NCI-H2196 (cell line): ENCODE results near the gene GRIA1.

Source experiments
- DNase-seq: peaks from one replicate; lab custom pipeline; 2025; ENCODE audit not compliant: unreplicated experiment; lab: John Stamatoyannopoulos, UW

GRIA1 gene

DNA sequence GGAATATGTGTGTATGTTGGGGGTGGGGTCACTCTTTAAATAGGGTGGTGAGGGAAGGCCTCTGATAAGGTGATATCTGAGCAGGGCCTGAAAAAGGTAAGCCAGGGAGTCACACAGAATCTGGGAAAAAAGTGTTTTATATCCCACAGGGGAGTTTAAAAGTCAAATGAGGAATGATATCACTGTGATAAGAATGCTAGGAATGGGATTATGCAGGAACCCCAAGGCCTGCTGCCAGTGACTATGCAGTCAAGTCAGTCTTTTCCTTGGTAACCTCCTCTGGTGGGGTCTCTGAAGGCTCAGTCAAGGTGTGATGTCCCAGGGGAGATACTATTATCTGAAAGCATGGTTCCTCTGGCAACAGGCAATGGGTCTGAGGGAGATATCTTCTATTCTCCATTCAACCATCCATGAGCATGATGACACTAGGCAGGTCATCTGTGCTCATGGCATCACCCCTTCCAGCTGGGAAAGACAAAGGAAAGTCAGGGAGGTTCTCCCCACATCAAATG, 53.5 kb downstream of the GRIA1 start:
- DNase-seq, result no peak

DNA sequence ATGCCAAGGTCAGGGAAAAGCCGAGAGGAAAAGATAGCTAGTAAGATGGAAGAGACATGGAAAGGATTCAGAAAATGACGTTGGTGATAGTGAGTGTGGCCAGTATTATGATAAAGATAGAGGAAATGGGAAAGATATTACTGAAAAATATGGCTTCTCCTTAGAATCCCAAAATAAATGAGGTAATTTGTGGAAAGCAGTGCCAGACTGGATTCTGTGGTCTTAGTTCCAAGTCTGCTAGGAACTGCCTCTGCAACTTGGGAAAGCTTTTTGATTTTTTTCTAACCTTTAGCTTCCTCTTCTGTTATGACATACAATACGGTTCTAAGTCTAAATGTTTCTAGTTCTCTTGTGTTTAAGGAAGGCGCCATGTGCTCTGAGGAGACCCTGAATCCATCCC, 54.2 kb downstream of the GRIA1 start:
- no peak for DNase-seq

- no peak for DNase-seq
These were observed 56.1 kb downstream of the GRIA1 start for GRCh38 chr5:153546566-153546965.

- DNase-seq, result no peak
These were observed 61.1 kb downstream of the GRIA1 start for GRCh38 chr5:153551537-153552079.

GRCh38 chr5:153552886-153553285, 62.4 kb downstream of the GRIA1 start:
- DNase-seq, result no peak

- no peak for DNase-seq
These were observed 65.1 kb downstream of the GRIA1 start for GRCh38 chr5:153555420-153556114.

DNA sequence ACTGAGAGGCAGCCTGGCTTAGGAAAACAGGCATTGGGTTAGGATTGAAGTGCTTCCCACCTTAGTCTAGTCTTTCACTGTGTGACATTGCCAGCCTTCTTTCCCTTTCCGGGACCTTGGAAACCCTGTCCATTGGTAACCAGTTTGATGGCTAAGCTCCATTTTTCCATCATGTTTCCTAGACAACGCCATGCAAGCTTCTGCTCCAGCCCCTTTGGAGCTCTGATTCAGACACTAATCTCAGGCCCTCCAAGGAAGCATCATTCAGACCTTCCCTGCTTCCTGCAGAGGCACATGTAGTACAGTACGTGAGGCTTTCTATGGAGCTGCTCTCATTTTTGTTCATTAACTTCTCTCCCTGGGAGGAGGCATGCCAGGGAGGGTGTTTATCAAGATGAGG, 68.5 kb downstream of the GRIA1 start:
- no peak for DNase-seq

DNA sequence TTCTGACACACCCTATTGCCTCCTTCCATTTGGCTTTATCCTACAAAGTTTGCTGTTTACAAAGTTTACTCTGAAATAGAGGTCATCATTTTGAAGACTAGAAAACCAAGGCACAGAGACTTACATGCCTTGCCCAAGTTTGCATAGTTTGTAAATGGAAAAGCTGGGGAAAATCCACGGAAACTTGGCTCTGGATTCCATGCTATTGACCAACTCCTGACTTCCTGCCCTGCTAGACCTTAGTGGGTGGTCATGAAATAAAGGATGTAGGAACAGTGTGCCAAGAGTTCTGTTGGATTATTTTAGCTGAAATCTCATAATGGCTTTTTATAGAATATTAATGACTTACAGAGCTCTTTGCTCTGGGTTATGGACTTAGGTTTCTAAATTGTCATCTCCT, 69.5 kb downstream of the GRIA1 start:
- no peak for DNase-seq

DNA sequence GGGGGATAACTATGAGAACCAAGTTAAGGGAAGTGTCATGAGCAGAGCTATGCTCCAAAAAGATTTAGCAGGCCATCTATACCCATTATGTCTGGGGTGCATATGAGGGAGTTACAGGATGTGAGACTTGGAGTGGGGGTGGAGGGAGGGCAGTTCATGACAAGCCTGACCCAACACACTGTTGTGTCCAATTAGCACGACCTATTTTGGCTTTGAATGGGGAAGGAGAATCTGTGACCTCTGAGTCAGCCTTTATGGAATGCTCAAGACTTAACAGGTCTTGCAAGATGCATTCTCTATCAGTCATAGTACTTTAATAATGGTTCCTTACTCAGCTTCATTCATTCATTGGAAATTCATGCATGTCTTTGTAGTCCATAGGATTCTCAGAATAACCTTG, 71.7 kb downstream of the GRIA1 start:
- DNase-seq, result no peak

- DNase-seq, result no peak
These were observed 75.4 kb downstream of the GRIA1 start for GRCh38 chr5:153565822-153566221.

- no peak for DNase-seq
These were observed 78.6 kb downstream of the GRIA1 start for GRCh38 chr5:153569036-153569435.

DNA sequence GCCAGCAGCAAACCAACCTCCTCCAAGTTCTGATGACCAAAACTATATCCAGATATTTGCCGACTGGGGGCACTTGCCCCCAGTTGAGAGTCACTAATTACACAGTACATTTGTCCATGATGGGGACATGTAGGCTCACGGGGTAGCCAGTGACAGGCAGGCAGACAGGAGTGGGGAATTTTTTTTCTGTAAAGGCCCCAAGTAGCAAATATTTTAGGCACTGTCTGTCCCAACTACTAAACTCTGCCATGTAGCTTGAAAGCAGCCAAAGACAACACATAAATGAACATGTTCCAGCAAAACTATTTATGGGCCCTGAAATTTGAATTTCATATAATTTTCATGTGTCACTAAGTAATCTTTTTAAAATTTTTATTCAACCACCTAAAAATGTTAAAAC, 80.7 kb downstream of the GRIA1 start:
- no peak for DNase-seq

DNA sequence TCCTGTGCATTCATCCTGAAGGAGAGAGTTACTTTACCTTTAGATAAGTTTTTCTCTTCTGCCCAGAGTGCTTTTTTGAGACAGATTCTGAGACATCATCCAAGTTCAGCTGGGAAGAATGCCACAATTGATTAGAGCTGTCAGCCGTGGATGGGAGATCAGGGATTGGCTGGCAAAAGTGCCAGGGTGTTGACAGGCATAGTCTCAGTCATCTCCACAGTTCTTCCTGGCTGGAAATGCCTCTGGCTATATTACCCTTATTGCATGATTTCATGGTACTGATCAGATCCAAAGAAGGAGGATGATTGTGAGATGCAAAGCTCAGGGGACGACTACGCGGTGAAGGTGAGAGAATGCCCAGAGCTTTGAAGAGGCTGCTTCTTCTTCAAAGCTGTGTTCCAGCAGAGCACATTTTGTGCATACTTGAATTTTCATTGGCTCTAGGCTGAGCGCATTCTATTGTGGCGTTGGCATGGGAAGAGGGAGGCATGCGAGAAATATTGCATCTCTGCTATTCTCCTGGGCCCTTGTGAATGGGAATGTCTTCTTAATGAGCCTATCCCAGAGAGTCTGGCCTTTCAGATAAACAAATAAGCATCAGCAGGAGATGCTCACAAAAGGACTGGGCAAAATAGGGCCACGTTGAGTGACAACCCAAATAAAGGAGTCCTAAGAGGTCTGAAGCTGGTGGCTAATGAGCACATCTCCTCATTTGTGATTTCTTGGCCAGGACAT, 82.1 kb downstream of the GRIA1 start:
- DNase-seq, result no peak

GRCh38 chr5:153573326-153574033, 83.0 kb downstream of the GRIA1 start:
- DNase-seq, result no peak

DNA sequence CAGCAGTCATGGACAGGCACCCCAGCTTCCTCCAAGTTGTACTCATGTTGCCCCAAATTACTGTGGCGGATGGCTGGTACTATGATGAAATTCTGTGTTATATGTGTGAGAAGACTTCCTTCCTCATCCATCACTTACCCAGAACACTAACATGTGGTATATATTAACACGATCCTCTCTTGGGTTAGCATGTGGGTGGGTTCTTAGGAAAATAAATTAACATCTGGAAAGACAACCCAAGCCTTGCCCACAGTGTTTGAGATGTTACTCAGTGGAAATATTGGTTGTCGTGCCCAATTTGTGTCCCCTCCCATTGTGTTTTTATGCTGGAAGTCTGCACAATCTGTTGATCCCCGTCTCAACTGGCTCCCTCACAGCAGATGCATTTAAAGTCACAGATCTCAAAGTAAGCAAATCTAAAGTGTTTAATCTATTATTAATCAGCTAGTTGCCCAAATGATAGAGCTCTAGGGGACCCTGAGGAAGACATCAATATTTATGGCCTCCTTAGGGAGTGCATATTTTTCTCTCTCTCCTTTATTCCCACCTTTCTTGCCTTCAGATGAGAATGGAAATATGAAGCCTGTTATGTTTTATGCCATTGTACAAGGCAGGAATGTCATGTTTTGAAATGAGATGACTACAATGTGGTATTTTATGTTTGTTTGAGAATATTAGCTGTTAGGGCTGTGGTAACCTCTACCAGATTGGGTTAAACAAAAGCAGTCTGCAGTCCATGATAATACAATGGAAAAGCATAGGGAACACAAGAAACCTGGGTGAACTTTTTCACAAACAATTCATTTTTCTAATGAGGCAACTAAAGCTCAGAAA, 93.9 kb downstream of the GRIA1 start:
- DNase-seq, result no peak

GRCh38 chr5:153584960-153585359, 94.5 kb downstream of the GRIA1 start:
- DNase-seq, result no peak

DNA sequence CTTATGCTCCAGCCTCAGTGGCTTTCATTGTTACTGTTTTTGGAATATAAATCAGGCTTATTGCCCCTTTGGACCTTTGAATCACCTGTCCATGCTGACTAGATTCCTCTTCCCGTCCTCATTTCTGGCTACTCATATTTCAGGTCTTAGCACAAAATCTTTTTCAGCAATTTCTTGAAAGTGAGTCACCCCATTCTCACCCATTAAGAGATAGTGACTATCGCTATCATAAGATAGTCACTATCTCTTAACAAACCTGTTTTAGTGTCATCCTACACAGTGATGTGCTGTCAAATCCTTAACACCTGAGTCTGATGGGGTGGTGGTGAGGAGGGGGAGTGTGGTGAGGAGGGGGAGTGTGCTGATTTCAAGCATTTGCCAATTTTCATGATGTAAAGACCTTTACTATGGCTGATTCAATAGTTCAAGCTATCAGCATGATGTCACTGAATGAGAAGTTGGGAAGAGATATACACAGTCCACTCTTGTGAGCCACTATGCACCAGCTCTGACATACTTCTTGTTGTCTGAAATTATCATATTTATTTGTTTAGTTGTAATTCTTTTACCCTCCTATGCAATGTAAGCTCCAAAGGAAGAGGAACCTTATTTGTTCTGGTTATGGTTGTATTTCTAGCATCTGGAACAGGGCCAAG, 95.3 kb downstream of the GRIA1 start:
- DNase-seq, result no peak

DNA sequence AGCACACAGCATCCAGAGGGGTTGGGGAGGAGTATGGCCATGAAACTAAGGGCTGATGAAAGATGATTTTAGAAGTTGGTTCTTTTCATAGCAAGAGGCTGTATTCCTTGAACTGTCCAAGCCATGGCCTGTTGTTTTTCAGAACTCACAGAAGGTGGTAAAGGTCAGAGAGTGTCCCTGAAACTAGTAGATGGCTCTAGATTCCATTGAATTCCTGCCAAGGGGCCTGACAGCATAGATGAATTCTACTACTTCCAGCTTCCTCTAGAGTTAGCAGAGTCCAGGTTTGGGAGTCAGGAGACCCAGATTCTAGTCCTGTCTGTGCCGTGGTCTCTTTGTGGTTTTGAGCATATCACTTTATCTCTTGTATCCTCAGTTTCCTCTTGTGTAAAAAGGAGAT, 101.6 kb downstream of the GRIA1 start:
- DNase-seq, result no peak

DNA sequence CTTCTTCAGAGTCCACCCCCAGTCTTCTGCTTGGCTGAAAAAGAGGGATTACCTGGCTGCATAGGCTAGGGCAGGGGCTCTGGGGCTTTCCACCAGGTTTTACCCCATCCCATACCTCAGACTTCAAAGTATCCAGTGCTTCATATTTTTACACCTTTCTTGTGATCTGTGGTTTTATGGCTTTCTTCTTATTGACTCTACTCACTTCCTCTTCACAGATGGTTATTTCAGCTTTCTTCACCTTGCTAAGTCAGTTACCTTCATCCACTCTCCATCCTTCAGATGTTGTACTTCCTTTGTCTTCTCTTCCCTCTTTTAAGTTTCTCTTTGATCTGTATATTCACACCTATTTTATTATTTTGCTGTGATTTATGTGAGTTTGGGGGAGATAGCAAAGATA, 104.3 kb downstream of the GRIA1 start:
- no peak for DNase-seq

- no peak for DNase-seq
These were observed 107.6 kb downstream of the GRIA1 start for GRCh38 chr5:153598099-153598498.
